HG03103 (cell line): ENCODE measurements around the gene DNAJB2.
A peak's percentile ranks its signal among the peaks of the same experiment; 100 is the strongest.
"Not testable (repeated sequence)": the region's sequence is repeated elsewhere in the genome, so short reads cannot be mapped to it uniquely, and the experiment has no call there.

Experiments
- ATAC-seq: cut with Tn5 transposase; IDR thresholded peaks from one replicate; pipeline ENCODE4 v1.9.1; 2021; ENCODE audit warnings: low read depth; ENCODE audit not compliant: unreplicated experiment

Gene DNAJB2

DNA sequence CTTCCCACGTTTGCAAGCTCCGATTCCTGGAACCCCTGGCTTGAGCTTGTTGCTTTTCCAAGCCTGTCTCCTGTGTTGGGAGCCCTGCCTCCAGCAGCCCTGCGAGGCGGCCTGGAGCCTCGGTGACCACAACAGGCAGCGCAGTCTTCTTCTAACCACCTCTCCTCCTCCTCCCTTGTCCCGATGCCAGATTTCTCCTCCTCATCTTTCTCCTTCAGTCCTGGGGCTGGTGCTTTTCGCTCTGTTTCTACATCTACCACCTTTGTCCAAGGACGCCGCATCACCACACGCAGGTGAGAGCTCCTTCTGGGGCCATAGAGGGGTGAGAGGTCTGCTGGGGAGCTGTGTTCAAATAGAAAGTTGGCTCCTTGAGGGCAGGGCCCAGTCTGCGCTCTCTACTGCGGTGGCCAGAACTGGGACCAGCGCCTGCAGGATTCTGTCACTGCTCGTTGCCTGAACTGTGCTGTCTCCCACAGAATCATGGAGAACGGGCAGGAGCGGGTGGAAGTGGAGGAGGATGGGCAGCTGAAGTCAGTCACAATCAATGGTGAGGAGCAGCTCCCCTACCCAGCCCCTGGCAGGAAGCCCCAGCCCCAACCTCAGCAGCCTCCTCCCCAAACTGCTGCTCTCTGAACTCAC lies 3.9 kb downstream of the DNAJB2 start:
- ATAC-seq: no peak

DNA sequence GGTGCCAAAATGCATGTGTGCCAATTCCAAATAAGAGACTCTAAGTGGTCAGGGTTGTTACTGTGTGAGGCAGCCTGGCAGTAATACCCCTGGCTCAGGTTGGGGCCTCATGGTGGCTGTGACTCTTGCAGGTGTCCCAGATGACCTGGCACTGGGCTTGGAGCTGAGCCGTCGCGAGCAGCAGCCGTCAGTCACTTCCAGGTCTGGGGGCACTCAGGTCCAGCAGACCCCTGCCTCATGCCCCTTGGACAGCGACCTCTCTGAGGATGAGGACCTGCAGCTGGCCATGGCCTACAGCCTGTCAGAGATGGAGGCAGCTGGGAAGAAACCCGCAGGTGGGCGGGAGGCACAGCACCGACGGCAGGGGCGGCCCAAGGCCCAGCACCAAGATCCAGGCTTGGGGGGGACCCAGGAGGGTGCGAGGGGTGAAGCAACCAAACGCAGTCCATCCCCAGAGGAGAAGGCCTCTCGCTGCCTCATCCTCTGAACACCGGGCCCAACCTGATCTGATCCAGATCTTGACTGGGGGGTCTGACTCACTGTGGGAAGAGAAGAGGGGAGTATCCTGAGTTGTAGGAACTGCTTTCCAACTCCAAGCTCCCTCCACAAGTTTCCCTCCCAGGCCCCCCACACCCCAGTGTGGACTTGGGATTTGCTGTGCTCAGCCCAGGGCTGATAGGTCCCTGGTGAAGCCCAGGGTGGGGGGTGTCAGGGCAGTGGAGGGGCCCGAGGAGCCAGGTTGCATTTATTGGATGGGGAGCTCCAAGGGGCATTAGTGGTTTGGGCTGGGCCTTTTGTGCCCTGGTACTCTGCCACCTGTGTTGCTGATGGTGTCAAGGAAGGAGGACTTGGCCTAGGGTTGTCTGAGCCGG lies 5.6 kb downstream of the DNAJB2 start:
- no peak for ATAC-seq

DNA sequence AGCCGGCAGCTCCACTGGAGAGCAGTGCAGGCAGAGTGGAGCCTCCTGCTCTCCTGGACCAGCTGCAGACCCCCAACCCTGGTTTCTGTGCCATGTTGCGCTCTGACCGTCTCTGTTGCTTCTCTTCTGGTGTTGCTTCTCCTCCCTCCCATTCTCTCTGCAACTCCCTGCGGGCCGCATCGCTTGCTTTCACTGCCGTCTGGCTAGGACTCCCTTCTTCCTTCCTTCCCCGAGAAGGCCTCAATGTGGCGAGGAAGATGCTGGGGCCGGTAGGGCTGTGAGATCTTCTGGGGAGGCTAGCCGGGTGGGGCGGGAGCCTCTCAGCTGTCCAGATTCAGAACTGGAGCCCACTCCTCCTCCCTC lies 6.2 kb downstream of the DNAJB2 start:
- no peak for ATAC-seq

DNA sequence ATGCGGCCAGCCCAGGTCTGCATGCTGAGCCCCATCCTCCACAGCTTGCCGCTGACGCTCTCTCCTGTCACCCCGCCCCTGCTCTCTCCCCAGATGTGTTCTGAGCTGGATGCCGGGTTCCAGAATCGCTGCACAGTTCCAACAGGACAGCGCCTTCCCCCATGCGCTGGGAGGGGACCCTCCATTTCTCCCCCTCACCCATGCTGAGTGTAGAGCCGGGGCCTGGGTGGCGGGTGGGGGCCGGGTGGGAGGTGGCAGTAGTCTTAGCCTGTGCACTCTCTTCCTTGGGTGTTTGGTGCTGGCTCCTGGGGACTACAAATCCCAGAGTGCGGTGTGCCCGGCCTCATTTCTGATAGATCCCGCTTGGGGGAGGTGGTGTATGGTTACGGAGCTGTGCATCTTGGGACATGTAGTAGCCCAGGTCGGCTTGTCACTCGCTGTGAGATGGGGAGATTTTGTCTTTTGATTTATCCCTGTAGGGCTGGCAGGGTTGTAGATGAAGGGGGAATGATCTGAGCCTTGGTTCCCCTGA lies 6.8 kb downstream of the DNAJB2 start:
- ATAC-seq: no peak

DNA sequence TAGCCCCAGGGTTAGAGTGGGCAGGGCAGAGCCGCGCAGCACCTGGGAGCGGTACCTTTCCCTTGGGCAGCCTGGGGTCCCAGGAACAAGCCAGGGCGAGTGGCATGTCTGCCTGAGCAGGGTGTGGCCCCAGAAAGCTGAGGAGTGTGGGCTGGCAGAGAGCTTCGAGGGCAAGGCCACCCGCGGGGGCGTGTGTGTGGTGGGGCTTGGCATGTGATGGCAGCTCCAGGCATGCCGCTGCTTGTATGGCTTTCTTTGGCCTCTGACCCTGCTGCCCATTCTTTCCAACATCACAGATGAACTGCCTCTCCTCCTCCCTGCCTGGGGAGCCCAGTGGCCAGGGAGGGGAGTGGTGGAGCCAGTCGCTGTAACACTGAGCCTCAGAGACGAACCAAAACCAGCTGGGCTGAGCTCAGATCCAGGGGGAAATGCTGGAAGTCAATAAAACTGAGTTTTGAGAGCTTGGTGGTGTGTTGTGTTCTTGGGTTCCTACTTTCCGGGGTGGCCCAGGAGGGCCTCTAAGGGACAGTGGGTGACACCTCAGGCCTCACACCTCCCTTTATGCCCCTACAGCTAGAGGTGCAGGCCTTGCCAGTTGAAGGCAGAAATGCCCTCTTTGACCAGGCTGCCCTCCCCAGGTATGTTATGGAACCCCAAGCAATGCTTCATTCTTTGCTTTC lies 7.4 kb downstream of the DNAJB2 start:
- ATAC-seq: no peak

DNA sequence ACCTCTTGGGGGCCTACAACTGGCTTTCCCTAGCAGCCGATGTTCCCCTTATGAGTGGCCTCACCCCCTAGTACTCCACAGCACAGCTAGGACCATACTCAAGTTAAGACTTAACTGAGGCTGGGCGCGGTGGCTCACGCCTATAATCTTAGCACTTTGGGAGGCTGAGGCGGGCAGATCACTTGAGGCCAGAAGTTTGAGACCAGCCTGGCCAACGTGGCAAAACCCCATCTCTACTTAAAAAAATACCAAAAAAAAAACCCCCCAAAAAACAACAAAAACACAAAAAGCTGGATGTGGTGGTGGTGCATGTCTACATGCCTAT lies 7.9 kb downstream of the DNAJB2 start:
- not testable (repeated sequence) for ATAC-seq

DNA sequence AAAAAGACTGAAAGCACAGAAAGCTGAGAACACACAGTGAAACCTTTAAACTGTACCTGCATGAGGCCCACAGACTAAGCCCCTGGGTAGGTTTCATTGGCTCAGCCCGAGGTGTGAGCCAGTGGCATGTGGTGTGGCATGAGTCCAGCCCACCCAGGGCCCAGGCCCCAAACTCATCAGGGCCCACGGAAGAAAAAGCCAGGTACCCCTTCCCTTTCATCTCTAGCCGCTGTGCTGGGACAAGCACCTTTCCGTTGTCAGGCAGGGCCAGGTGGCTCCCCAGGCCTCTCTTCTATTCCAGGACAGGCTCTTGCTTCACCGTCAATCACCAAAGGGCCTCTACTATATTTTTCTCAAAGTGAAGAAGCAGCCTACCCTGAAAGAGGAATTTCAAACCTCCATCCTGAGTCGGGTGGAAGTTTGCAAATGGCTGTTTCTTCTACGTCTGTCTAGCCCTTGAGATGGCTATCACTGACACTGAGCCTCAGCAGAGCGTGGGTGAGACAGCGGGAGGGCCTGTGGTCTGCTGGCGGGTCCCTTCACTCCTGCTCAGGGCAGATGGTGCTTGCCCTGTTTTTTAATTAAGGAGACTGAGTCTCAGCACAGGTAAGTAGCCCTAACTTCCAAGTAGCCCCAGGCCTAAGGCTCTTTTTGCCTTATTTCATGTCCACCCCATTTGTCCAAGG lies 8.6 kb downstream of the DNAJB2 start:
- no peak for ATAC-seq

DNA sequence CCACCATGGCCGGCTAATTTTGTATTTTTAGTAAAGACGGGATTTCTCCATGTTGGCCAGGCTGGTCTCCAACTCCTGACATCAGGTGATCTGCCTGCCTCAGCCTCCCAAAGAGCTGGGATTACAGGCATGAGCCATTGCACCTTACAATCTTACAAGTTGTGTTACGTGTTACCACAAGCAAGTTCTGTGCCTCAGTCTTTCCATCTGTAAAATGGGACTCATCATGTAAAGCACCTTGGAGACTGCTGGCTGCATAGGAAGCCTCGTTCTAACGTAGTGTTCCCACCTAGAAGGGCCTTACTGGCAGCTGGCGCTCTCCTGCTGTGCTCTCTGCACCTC lies 10.0 kb downstream of the DNAJB2 start:
- no peak for ATAC-seq

DNA sequence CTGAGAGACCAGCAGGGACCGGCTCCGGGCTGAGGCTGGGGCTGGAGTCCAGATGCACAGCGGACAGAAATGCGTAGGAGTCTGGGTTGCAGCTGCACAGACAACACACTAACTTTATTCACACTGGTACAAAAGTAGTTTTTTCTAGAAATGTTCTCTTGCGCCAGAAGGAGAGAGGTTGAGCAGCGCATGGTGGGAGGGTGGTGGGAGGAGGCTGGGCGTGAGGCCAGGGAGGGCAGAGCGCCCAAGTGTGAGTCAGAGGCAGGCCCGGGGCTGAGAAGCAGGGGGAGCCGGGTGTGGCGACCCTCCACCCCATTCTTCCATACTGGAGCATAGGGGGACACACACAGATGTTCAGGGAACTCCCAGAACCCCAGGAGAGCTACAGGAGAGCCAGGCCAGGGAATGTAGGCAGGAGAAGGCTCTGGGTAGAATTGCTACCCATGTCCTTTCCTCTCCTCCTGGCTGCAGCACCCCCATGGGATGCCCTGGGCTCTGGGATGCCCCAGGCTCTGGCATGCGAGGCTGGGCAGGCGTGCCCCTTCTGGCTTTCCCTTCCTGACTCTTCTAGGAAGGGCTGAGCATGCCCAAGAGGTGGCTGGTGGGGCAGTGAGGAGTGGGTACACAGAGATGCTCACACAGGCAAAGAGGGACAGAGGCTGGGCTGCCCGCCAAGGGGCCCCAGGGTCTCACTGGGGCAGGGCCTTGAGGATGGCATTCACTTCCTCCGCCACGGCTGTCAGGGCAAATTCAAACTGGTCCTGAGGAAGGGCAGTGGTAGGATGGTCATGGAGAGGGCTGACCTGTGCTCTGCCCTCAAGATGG lies 10.6 kb downstream of the DNAJB2 start:
- ATAC-seq: no peak

DNA sequence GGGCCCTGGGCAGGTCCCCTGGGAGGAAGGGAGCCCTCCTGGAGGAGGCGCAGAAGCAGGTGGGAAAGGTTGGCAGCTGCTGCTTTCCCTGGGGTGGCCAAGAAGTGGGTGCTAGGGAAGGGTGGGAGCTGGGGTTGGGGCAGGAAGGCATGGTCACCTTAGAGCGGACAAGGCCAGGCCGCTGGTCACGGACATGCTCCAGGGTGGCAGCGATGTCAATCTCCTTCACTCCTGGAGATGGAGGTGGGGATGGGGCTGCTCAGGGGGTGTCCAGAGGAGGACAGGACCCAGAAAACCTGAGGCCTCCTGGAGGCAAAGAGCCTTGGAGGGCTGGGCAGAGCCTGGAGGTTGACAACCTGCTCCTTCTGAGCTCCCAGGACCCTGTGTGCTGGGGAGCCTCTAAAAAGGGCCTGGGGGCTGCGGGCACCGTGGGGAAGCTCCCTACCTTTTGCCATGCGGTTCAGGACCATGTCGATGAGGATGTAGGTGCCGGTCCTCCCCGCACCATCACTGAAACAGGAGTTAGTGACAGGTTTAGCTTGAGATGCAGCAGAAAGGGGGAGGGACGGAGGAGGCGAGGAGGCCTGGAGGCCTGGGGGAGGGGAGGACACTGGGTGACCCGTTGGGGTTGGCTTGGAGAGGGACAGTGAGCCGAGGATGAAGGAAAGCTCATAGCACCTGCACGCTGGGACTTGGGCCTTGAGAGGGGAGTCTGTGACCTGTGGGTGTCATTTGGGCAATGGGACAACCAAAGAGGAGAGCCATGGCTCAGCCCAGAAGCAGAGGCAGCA lies 11.4 kb downstream of the DNAJB2 start:
- ATAC-seq: no peak

DNA sequence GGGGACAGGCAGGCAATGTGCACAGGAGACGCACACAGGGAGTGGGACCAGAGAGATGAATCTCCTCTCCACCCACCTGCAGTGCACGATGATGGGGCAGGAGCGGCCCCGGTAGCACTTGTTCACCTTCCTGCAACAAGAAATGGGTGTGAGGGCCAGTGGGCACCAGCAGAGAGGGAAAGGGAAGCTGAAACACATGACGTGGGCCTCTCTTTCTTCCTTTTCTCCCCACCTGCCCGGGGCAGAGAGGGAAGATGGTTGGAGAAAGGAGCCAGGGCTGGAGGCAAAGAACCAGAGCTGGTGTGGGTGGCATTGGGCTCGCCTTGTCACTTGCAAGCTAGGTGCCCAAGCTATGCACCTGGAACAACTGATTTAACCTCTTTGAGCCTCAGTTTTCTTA lies 12.2 kb downstream of the DNAJB2 start:
- no peak for ATAC-seq

DNA sequence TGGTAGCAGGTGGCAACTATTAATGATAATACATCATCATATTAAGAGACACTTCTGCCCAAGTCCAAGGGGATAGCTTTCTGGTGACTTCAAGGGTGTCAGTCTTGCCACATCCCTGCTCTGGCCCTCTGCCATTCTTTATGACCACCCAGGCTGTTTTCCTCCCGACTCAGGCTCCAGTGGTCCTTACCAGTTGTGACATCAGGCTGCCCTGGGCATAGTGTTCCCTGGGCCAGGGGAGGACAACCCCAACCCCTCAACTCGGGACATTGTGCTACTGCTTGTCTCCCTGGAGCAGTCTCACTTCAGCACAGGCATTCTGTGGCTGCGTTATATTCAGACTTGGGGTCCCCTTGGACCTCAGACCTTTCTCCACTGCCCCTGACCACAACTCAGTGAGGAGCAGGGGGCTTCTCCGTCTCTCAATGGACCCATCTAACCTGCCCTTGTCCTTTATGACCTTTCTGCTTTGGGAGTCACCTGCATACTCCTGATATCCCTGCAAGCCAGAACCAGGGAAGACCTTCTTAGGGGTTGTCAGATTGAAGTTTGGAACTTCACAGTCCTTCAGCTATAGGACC lies 12.8 kb downstream of the DNAJB2 start:
- no peak for ATAC-seq

DNA sequence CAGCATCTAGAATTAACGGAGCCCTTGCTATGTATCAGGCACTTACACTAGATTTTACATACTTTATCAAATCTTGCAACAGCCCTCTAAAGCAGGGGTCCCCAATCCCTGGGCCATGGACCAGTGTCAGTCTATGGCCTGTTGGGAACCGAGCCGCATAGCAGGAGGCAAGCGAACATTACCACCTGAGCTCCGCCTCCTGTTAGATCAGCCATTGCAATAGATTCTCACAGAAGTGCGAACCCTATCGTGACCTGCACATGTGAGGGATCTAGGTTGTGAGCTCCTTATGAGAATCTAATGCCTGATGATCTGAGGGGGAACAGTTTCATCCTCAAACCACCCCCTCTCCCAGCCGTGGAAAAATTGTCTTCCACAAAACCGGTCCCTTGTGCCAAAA lies 13.4 kb downstream of the DNAJB2 start:
- no peak for ATAC-seq

DNA sequence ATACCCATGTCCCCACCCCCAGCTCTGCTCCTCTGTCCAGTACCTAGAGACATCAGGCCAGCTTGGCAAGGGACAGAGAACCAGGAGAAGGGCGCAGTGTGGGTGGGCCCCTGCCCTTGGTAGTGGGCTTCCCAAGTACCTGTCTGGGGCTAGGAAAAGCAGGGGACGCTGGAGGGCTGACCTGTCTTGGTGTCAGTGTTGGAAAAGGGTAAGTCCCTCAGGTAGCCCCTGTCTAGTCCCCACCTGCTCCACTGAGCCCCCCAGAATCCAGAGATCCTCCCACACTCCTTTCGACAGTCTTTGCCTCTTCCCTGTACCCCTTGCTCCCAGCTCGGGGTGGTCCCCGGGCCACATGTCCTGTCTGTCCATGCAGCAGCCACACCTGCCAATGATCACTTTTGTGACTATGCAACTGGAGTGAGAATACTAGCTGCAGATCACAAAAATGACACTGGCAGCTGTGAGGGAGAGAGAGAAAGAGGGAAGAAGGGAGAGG lies 14.6 kb downstream of the DNAJB2 start:
- ATAC-seq: no peak

DNA sequence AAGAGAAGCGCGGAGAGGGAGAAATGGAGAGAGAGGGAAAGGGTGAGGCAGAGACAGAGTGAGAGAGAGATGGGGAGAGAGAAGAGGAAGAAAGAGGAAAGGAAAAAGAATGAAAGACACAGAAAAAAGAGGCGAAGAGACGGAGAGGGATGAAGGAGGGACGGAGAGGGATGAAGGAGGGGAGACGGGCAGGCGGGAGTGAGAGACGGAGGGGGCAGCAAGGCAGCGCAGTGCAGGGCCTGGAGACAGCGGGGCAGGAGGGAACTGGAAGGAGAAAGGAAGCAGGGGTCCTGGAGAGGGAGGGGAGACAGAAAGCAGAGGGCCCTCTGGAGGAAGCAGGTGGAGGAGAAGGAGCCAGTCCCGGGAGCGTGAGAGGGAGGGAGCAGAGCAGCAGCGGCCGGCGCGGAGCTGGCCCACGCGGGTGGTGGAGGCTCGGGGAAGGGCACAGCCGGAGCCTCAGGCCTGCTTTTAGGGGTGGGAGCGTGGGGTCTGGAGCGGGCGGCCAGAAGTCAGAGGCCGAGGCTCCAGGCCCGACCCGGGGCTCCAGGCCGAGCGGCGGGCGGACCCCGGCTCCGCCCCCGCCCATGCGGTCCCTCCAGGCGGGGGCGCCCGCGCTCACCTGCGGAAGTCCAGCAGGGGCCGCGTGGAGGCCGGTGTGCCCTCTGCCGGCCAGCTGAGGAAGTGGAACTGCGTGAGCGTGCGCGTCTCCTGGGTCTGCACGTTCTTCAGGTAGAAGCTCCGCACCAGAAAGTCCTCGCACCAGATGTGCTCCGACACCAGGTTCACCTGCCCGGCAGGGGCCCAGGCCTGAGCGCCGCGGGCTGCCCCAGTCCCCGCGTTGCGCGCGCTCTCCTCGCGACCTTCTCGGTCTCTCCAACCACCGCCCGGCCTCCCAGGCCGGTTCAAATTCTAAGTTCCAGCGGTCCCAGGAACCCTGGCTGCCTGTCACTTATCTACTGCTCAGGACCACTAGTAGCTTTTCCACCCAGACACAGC lies 15.5 kb downstream of the DNAJB2 start:
- ATAC-seq: peak; percentile 89

DNA sequence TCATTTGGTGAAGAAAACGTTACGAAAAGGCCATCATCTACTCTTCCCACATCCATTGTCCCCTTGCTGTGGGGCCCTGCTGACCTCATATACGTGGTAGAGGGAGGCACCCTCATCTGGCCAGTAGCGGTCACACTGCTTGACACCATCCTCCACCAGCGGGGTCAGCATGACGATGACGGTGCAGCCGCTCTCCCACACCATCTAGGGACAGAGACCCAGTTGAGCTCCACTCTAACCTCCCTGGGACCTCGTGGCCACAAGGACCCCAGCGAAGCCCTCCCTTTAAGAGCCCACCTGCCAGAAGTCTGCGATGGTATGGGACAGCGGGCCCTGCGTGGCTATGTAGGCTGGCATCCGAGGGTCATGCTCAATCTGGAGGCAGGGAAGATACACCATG lies 17.0 kb downstream of the DNAJB2 start:
- no peak for ATAC-seq

DNA sequence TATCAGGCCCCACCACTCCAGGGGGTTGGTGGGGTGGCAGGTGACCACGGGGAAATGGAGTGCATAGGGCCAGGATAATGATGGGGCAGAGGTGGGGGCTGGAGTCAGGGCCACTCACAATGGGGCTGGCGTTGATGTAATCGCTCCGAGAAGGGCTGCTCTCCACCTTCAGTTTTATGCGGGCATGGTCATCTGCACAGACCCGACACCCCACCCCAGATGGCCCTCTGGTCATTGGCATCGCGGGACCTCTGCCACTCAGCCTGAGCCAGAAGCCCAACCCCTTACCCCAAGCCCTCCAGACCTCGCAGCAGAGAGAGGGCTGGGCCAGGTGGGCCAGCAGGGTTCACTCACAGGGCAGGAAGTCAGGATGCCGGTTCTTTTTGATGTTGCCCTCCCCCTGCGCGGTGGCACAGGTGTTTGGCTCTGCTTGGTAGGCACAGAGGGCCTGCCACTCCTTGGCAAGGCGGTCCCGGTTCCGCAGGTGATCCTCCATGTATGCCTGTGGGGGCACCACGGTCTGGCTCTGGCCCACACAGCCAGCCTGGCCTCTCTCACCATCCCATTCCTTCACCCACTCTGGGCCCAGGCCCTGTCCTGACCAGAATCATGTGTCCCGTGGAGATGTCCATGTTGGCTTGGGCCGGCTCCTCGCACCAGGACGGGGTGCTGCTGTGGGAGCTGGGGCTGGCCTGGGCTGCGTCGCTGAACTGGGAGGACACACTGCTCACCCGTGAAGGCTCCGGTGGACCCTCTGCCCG lies 17.6 kb downstream of the DNAJB2 start:
- ATAC-seq: no peak
